HEK293 (cell line): ENCODE data around the gene GRB10.

Experiments
- CTCF ChIA-PET: fragments of 350-600 bp; formaldehyde crosslinking; extraction: SDS; loops from one replicate; lab custom pipeline; 2021; ENCODE audit warnings: antibody characterized with exemption; lab: Yijun Ruan, JAX
- POLR2A ChIA-PET: fragments of 300-600 bp; formaldehyde crosslinking; extraction: SDS; loops from one replicate; lab custom pipeline; 2020; ENCODE audit warnings: antibody characterized with exemption, inconsistent platforms; lab: Yijun Ruan, JAX
- H3K27ac ChIP-seq: fragments of 200-500 bp; sonication (Bioruptor generic); 2 replicates; pipeline ENCODE4 v1.5.1; 2014; ENCODE audit warnings: low read depth, low read length, control low read depth, inconsistent platforms; ENCODE audit errors: extremely low read depth
- H3K36me3 ChIP-seq, 2 experiments: fragments of 200-500 bp in 1 of 2; sonication (Bioruptor generic) in 1 of 2; 1 replicate in 1 of 2; 2 replicates in 1 of 2; pipeline ENCODE4 v1.5.1; 2014 to 2017; ENCODE audit warnings: inconsistent platforms in 2 of 2, low read length in 2 of 2; ENCODE audit not compliant: control insufficient read depth in 2 of 2, insufficient read depth in 1 of 2
- H3K4me1 ChIP-seq: fragments of 200-500 bp; sonication (Bioruptor generic); 2 replicates; pipeline ENCODE4 v1.5.1; 2014; ENCODE audit warnings: mild to moderate bottlenecking, low read length, inconsistent platforms; ENCODE audit not compliant: control insufficient read depth, insufficient read depth
- H3K4me3 ChIP-seq: 2 replicates; pipeline ENCODE4 v1.5.1; 2011; ENCODE audit warnings: low read depth, mild to moderate bottlenecking, control low read depth, low read length, moderate library complexity
- H3K9me3 ChIP-seq: fragments of 200-500 bp; sonication (Bioruptor generic); 2 replicates; pipeline ENCODE4 v1.5.1; 2014; ENCODE audit warnings: low read depth, low read length, inconsistent platforms; ENCODE audit not compliant: control insufficient read depth, insufficient read depth
- EGR2 ChIP-seq: fragments of 450-650 bp; formaldehyde crosslinking; IDR thresholded peaks from 2 replicates; pipeline ENCODE4 v1.5.1; 2016; ENCODE audit warnings: low read depth, missing biosample characterization, missing genetic modification characterization
- HOXA7 ChIP-seq: sonication (generic); formaldehyde crosslinking; IDR thresholded peaks from 2 replicates; pipeline ENCODE4 v1.8.1; 2022; ENCODE audit warnings: missing genetic modification reagents, borderline replicate concordance
- KLF10 ChIP-seq: fragments of 450-650 bp; IDR thresholded peaks from 2 replicates; pipeline ENCODE4 v1.5.1; 2018; ENCODE audit warnings: missing biosample characterization, mild to moderate bottlenecking, missing genetic modification characterization
- SP2 ChIP-seq: fragments of 450-650 bp; formaldehyde crosslinking; IDR thresholded peaks from 2 replicates; pipeline ENCODE4 v1.5.1; 2016; ENCODE audit warnings: missing biosample characterization, missing genetic modification characterization
- SP3 ChIP-seq: fragments of 450-650 bp; formaldehyde crosslinking; IDR thresholded peaks from 2 replicates; pipeline ENCODE4 v1.5.1; 2016; ENCODE audit warnings: missing biosample characterization, missing genetic modification characterization
- ZBTB1 ChIP-seq: fragments of 450-650 bp; formaldehyde crosslinking; IDR thresholded peaks from 2 replicates; pipeline ENCODE4 v1.5.1; 2016; ENCODE audit warnings: missing biosample characterization, missing genetic modification characterization
- ZBTB21 ChIP-seq: fragments of 450-650 bp; formaldehyde crosslinking; IDR thresholded peaks from 2 replicates; pipeline ENCODE4 v1.5.1; 2017; ENCODE audit warnings: missing biosample characterization, missing genetic modification characterization
- ZBTB8A ChIP-seq: fragments of 450-650 bp; formaldehyde crosslinking; IDR thresholded peaks from 2 replicates; pipeline ENCODE4 v1.5.1; 2016; ENCODE audit warnings: missing biosample characterization, missing genetic modification characterization
- ZNF350 ChIP-seq: fragments of 450-650 bp; formaldehyde crosslinking; IDR thresholded peaks from 2 replicates; pipeline ENCODE4 v1.5.0; 2017; ENCODE audit warnings: missing biosample characterization, mild to moderate bottlenecking, missing genetic modification characterization
- ZNF366 ChIP-seq: fragments of 450-650 bp; formaldehyde crosslinking; conservative IDR thresholded peaks from 2 replicates; pipeline ENCODE4 v1.5.1; 2016; ENCODE audit warnings: missing biosample characterization, missing genetic modification characterization
- ZNF548 ChIP-seq: fragments of 450-650 bp; formaldehyde crosslinking; IDR thresholded peaks from 2 replicates; pipeline ENCODE4 v1.5.1; 2016; ENCODE audit warnings: missing biosample characterization, missing genetic modification characterization
- ZNF610 ChIP-seq: fragments of 450-650 bp; formaldehyde crosslinking; IDR thresholded peaks from 2 replicates; pipeline ENCODE4 v1.5.1; 2016; ENCODE audit warnings: missing biosample characterization, missing genetic modification characterization, borderline replicate concordance
- ZNF629 ChIP-seq: fragments of 450-650 bp; formaldehyde crosslinking; IDR thresholded peaks from 2 replicates; pipeline ENCODE4 v1.5.1; 2017; ENCODE audit warnings: missing biosample characterization, missing genetic modification characterization
- ZNF76 ChIP-seq: fragments of 450-650 bp; formaldehyde crosslinking; IDR thresholded peaks from 2 replicates; pipeline ENCODE4; 2016; ENCODE audit warnings: low read depth, missing biosample characterization, missing genetic modification characterization, borderline replicate concordance
- ZNF776 ChIP-seq: fragments of 450-650 bp; formaldehyde crosslinking; IDR thresholded peaks from 2 replicates; pipeline ENCODE4 v1.5.0; 2017; ENCODE audit warnings: missing biosample characterization, missing genetic modification characterization, borderline replicate concordance
- TF ChIP-seq, protein P1 (sequence below): fragments of 450-650 bp; formaldehyde crosslinking; IDR thresholded peaks from 2 replicates; pipeline ENCODE4 v1.5.1; 2017; ENCODE audit warnings: missing biosample characterization, missing genetic modification characterization
- TF ChIP-seq, protein P2 (sequence below): fragments of 450-650 bp; formaldehyde crosslinking; IDR thresholded peaks from 2 replicates; pipeline ENCODE4 v1.5.1; 2017; ENCODE audit warnings: missing biosample characterization, missing genetic modification characterization
- TF ChIP-seq, protein P3 (sequence below): fragments of 450-650 bp; formaldehyde crosslinking; IDR thresholded peaks from 2 replicates; pipeline ENCODE4 v1.5.1; 2016; ENCODE audit warnings: missing biosample characterization, missing genetic modification characterization
- TF ChIP-seq, protein P4 (sequence below): fragments of 450-650 bp; formaldehyde crosslinking; IDR thresholded peaks from 2 replicates; pipeline ENCODE4 v1.5.1; 2016; ENCODE audit warnings: missing biosample characterization, missing genetic modification characterization
- TF ChIP-seq, protein P5 (sequence below): fragments of 450-650 bp; formaldehyde crosslinking; conservative IDR thresholded peaks from 2 replicates; pipeline ENCODE4 v1.5.1; 2016; ENCODE audit warnings: low read depth, missing biosample characterization, missing genetic modification characterization

GRB10 gene

DNA sequence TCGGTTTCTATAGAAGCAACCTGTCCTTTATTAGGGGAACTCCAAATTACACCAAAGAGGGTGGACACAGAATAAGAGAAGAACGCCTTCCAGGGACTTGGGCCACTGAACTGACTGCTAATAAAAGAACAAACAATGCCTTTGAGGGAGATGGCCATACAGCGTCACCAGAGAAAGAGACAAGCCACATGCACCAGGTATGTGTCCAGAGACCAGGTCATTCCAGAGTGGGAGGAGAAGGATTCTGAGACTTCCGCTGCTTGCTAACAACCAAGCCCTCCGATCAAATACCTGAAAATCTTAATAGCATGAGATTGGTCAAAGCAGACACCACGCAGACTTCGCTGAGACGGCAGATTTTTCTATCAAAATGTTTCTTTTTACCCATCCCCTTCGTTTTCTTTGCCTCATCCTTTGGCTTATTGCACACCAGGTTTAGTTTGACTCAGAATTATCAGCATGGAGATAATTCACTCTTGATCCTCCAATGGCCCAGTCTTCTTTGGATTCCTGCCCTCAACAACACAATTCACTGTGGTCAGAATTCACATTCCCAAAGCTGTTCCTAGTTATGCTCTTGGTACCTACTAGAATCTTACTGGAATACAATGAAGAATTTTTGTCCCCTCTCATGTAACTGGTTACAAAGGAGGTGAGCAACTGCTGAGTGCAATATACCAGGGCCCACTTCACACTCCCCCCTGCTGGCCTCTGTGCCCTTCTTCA, 130.1 kb downstream of the GRB10 start:
- Histone ChIP-seq H3K27ac (no peak overlapping the region), H3K36me3 (peaks cover 0 to 3% of the 10 kb centered on the region in 2 experiments; a peak in 1 of 3 replicates), H3K9me3 (no peaks in the 10 kb centered on the region), H3K4me1 (no peaks in the 10 kb centered on the region), H3K4me3 (no peak overlapping the region)
- ChIA-PET POLR2A (no interaction called here), CTCF (no interaction called here)
- TF ChIP-seq ZNF366 (tag by site-specific recombination) (no peak), ZNF629 (no peak)
- TF ChIP-seq, protein P1, sequence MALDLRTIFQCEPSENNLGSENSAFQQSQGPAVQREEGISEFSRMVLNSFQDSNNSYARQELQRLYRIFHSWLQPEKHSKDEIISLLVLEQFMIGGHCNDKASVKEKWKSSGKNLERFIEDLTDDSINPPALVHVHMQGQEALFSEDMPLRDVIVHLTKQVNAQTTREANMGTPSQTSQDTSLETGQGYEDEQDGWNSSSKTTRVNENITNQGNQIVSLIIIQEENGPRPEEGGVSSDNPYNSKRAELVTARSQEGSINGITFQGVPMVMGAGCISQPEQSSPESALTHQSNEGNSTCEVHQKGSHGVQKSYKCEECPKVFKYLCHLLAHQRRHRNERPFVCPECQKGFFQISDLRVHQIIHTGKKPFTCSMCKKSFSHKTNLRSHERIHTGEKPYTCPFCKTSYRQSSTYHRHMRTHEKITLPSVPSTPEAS (tag by site-specific recombination), result no peak

- CTCF ChIA-PET, result interaction anchor here (0.9 kb wide), 1 partner anchor 490 kb away, joined by 4 read pairs; no protein-coding TSS in a partner anchor
- H3K4me1 ChIP-seq, result no peaks in the 10 kb centered on the region
- no peaks in the 10 kb centered on the region for H3K9me3 ChIP-seq
- peaks cover 0 to 3% of the 10 kb centered on the region in 2 experiments; a peak in 1 of 3 replicates for H3K36me3 ChIP-seq
- TF ChIP-seq SP2 (tag by site-specific recombination), result no peak
- TF ChIP-seq ZBTB21 (tag by site-specific recombination), result no peak
- TF ChIP-seq, protein P2, sequence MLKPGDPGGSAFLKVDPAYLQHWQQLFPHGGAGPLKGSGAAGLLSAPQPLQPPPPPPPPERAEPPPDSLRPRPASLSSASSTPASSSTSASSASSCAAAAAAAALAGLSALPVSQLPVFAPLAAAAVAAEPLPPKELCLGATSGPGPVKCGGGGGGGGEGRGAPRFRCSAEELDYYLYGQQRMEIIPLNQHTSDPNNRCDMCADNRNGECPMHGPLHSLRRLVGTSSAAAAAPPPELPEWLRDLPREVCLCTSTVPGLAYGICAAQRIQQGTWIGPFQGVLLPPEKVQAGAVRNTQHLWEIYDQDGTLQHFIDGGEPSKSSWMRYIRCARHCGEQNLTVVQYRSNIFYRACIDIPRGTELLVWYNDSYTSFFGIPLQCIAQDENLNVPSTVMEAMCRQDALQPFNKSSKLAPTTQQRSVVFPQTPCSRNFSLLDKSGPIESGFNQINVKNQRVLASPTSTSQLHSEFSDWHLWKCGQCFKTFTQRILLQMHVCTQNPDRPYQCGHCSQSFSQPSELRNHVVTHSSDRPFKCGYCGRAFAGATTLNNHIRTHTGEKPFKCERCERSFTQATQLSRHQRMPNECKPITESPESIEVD (tag by site-specific recombination), result no peak
- TF ChIP-seq ZNF366 (tag by site-specific recombination), result no peak
- TF ChIP-seq ZNF610 (tag by site-specific recombination), result no peak
- TF ChIP-seq, protein P3, sequence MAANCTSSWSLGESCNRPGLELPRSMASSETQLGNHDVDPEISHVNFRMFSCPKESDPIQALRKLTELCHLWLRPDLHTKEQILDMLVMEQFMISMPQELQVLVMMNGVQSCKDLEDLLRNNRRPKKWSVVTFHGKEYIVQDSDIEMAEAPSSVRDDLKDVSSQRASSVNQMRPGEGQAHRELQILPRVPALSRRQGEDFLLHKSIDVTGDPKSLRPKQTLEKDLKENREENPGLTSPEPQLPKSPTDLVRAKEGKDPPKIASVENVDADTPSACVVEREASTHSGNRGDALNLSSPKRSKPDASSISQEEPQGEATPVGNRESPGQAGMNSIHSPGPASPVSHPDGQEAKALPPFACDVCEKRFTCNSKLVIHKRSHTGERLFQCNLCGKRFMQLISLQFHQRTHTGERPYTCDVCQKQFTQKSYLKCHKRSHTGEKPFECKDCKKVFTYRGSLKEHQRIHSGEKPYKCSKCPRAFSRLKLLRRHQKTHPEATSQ (tag by site-specific recombination), result no peak
- TF ChIP-seq HOXA7 (CRISPR knock-in tag), result no peak
- no peak for TF ChIP-seq ZBTB1 (tag by site-specific recombination)
- TF ChIP-seq ZBTB8A, result no peak
- no peak for TF ChIP-seq ZNF548 (tag by site-specific recombination)
- no peak for TF ChIP-seq EGR2 (tag by site-specific recombination)
- TF ChIP-seq, protein P4, sequence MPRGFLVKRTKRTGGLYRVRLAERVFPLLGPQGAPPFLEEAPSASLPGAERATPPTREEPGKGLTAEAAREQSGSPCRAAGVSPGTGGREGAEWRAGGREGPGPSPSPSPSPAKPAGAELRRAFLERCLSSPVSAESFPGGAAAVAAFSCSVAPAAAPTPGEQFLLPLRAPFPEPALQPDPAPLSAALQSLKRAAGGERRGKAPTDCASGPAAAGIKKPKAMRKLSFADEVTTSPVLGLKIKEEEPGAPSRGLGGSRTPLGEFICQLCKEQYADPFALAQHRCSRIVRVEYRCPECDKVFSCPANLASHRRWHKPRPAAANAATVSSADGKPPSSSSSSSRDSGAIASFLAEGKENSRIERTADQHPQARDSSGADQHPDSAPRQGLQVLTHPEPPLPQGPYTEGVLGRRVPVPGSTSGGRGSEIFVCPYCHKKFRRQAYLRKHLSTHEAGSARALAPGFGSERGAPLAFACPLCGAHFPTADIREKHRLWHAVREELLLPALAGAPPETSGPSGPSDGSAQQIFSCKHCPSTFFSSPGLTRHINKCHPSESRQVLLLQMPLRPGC (tag by site-specific recombination), result no peak
- no peak for TF ChIP-seq ZNF76 (tag by site-specific recombination)
- TF ChIP-seq SP3, result no peak
- TF ChIP-seq ZNF350 (tag by site-specific recombination), result no peak
- TF ChIP-seq, protein P5, sequence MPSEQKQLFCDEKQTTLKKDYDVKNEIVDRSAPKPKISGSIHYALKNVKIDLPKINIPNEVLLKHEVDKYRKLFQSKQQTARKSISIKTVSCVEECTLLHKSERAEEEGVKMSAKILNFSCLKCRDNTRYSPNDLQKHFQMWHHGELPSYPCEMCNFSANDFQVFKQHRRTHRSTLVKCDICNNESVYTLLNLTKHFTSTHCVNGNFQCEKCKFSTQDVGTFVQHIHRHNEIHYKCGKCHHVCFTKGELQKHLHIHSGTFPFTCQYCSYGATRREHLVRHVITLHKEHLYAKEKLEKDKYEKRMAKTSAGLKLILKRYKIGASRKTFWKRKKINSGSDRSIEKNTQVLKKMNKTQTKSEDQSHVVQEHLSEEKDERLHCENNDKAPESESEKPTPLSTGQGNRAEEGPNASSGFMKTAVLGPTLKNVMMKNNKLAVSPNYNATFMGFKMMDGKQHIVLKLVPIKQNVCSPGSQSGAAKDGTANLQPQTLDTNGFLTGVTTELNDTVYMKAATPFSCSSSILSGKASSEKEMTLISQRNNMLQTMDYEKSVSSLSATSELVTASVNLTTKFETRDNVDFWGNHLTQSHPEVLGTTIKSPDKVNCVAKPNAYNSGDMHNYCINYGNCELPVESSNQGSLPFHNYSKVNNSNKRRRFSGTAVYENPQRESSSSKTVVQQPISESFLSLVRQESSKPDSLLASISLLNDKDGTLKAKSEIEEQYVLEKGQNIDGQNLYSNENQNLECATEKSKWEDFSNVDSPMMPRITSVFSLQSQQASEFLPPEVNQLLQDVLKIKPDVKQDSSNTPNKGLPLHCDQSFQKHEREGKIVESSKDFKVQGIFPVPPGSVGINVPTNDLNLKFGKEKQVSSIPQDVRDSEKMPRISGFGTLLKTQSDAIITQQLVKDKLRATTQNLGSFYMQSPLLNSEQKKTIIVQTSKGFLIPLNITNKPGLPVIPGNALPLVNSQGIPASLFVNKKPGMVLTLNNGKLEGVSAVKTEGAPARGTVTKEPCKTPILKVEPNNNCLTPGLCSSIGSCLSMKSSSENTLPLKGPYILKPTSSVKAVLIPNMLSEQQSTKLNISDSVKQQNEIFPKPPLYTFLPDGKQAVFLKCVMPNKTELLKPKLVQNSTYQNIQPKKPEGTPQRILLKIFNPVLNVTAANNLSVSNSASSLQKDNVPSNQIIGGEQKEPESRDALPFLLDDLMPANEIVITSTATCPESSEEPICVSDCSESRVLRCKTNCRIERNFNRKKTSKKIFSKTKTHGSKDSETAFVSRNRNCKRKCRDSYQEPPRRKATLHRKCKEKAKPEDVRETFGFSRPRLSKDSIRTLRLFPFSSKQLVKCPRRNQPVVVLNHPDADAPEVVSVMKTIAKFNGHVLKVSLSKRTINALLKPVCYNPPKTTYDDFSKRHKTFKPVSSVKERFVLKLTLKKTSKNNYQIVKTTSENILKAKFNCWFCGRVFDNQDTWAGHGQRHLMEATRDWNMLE (tag by site-specific recombination), result no peak
- no peak for TF ChIP-seq KLF10
- no peak for TF ChIP-seq ZNF776
- no peak overlapping the region for H3K4me3 ChIP-seq
- POLR2A ChIA-PET, result no interaction called here
- no peak overlapping the region for H3K27ac ChIP-seq
Measured at GRCh38 chr7:50651271-50651989, 131.3 kb downstream of the GRB10 start.
